HG03045 (cell line): ENCODE data around the gene BCKDK.

Experiments
- ATAC-seq: cut with Tn5 transposase; IDR thresholded peaks from one replicate; pipeline ENCODE4 v1.9.1; 2021; ENCODE audit warnings: mild to moderate bottlenecking, moderate library complexity; ENCODE audit not compliant: unreplicated experiment

The BCKDK gene

GRCh38 chr16:31080035-31080629 is 28.1 kb upstream of the BCKDK start:
- no peak for ATAC-seq

- ATAC-seq, result no peak
Observed at GRCh38 chr16:31080756-31081419, 27.3 kb upstream of the BCKDK start.

- ATAC-seq, result no peak
Observed at GRCh38 chr16:31081428-31082351, 26.5 kb upstream of the BCKDK start.

- no peak for ATAC-seq
Observed at GRCh38 chr16:31082368-31083045, 25.7 kb upstream of the BCKDK start.

- ATAC-seq, result no peak
Observed at GRCh38 chr16:31083081-31083480, 25.1 kb upstream of the BCKDK start.

- no peak for ATAC-seq
Observed at GRCh38 chr16:31083556-31083955, 24.6 kb upstream of the BCKDK start.

GRCh38 chr16:31083981-31084380 is 24.2 kb upstream of the BCKDK start:
- no peak for ATAC-seq

GRCh38 chr16:31084584-31085302 is 23.4 kb upstream of the BCKDK start:
- ATAC-seq, result no peak

GRCh38 chr16:31085411-31085810 is 22.8 kb upstream of the BCKDK start:
- ATAC-seq, result no peak

- ATAC-seq, result no peak
Observed at GRCh38 chr16:31085873-31086628, 22.1 kb upstream of the BCKDK start.

- ATAC-seq, result no peak
Observed at GRCh38 chr16:31086629-31086906, 21.6 kb upstream of the BCKDK start.

- ATAC-seq, result no peak
Observed at GRCh38 chr16:31087481-31087880, 20.7 kb upstream of the BCKDK start.

- no peak for ATAC-seq
Observed at GRCh38 chr16:31087971-31088370, 20.2 kb upstream of the BCKDK start.

GRCh38 chr16:31088459-31089183 is 19.6 kb upstream of the BCKDK start, which contains the start of gene PRSS53:
PRSS53 (minus strand) TSS chr16:31088943; CDS start chr16:31088809, 134 bp downstream.
- no peak for ATAC-seq

- no peak for ATAC-seq
Observed at GRCh38 chr16:31089199-31089598, 19.0 kb upstream of the BCKDK start.

- no peak for ATAC-seq
Observed at GRCh38 chr16:31090540-31090939, 17.6 kb upstream of the BCKDK start.

- no peak for ATAC-seq
Observed at GRCh38 chr16:31092330-31092729, 15.9 kb upstream of the BCKDK start.

GRCh38 chr16:31093132-31093703 is 15.0 kb upstream of the BCKDK start:
- ATAC-seq, result no peak

- ATAC-seq, result no peak
Observed at GRCh38 chr16:31094088-31094423, 14.1 kb upstream of the BCKDK start.
